ENCODE measurements around the gene ATXN10. TPM values are rescaled to one million over a fixed set of nuclear protein-coding genes. Genes with fewer than 3 reads are reported as not detected.

The ATXN10 gene
- total RNA-seq, 2 experiments from 2014 or later = 87.1 to 101 TPM

- Mint-ChIP-seq H3K27me3 (peaks cover 28% of the 10 kb centered on the region), H3K4me1 (no peaks in the 10 kb centered on the region), H3K4me3 (no peak overlapping the region), H3K36me3 (ENCODE audit: low read depth) (no peaks in the 10 kb centered on the region), H3K27ac (no peak overlapping the region), H3K9me3 (ENCODE audit: low read depth) (no peaks in the 10 kb centered on the region)
- ChIA-PET POLR2A (no interaction called here), CTCF (interaction anchor here (0.6 kb wide), 1 partner anchor 733 kb away, joined by 3 read pairs; no protein-coding TSS in a partner anchor)
- ATAC-seq (no peak), DNase-seq (no peak)
- intact Hi-C loops (cut with DNase I, micrococcal nuclease) = no loop called here
These were observed 38.7 kb upstream of the ATXN10 start for GRCh38 chr22:45632791-45633515.

- H3K4me1 Mint-ChIP-seq = no peaks in the 10 kb centered on the region
- DNase-seq (no peak), ATAC-seq (no peak)
- no peaks in the 10 kb centered on the region for H3K36me3 Mint-ChIP-seq (ENCODE audit: low read depth)
- H3K4me3 Mint-ChIP-seq = no peak overlapping the region
- H3K9me3 Mint-ChIP-seq (ENCODE audit: low read depth) = no peaks in the 10 kb centered on the region
- CTCF ChIA-PET = interaction anchor here (0.7 to 1.0 kb wide), 2 partner anchors 106 to 227 kb away, joined by 3 to 6 read pairs; no protein-coding TSS in a partner anchor
- no peak overlapping the region for H3K27ac Mint-ChIP-seq
- H3K27me3 Mint-ChIP-seq = peaks cover 32% of the 10 kb centered on the region
- POLR2A ChIA-PET = no interaction called here
- intact Hi-C loops (cut with DNase I, micrococcal nuclease) = no loop called here
These were observed 35.0 kb upstream of the ATXN10 start for GRCh38 chr22:45636683-45637082.

- intact Hi-C loops (cut with DNase I, micrococcal nuclease) = no loop called here
- ATAC-seq = no peak
- Mint-ChIP-seq H3K9me3 (ENCODE audit: low read depth) (no peaks in the 10 kb centered on the region), H3K36me3 (ENCODE audit: low read depth) (no peaks in the 10 kb centered on the region), H3K27me3 (peaks cover 28% of the 10 kb centered on the region), H3K4me1 (no peaks in the 10 kb centered on the region), H3K4me3 (no peak overlapping the region), H3K27ac (no peak overlapping the region)
- ChIA-PET CTCF (no interaction called here), POLR2A (no interaction called here)
- no peak for DNase-seq
These were observed 33.4 kb upstream of the ATXN10 start for GRCh38 chr22:45638197-45638596.

- DNase-seq (no peak), ATAC-seq (no peak)
- POLR2A ChIA-PET = no interaction called here
- intact Hi-C loops (cut with DNase I, micrococcal nuclease) = no loop called here
- Mint-ChIP-seq H3K4me1 (no peaks in the 10 kb centered on the region), H3K27ac (no peak overlapping the region), H3K9me3 (ENCODE audit: low read depth) (no peaks in the 10 kb centered on the region), H3K36me3 (ENCODE audit: low read depth) (no peaks in the 10 kb centered on the region), H3K4me3 (no peak overlapping the region), H3K27me3 (peaks cover 28% of the 10 kb centered on the region)
- CTCF ChIA-PET = no interaction called here
These were observed 32.5 kb upstream of the ATXN10 start for GRCh38 chr22:45638834-45639746.

- Mint-ChIP-seq H3K4me3 (no peak overlapping the region), H3K36me3 (ENCODE audit: low read depth) (no peaks in the 10 kb centered on the region), H3K9me3 (ENCODE audit: low read depth) (no peaks in the 10 kb centered on the region), H3K27me3 (peaks cover 30% of the 10 kb centered on the region), H3K4me1 (no peaks in the 10 kb centered on the region), H3K27ac (no peak overlapping the region)
- no peak for DNase-seq
- ChIA-PET CTCF (no interaction called here), POLR2A (no interaction called here)
- intact Hi-C loops (cut with DNase I, micrococcal nuclease) = no loop called here
- no peak for ATAC-seq
These were observed 31.9 kb upstream of the ATXN10 start for GRCh38 chr22:45639747-45640102.

- H3K4me3 Mint-ChIP-seq = no peak overlapping the region
- no peak overlapping the region for H3K27ac Mint-ChIP-seq
- POLR2A ChIA-PET = no interaction called here
- CTCF ChIA-PET = no interaction called here
- no peak for ATAC-seq
- no peak for DNase-seq
- H3K4me1 Mint-ChIP-seq = no peaks in the 10 kb centered on the region
- H3K36me3 Mint-ChIP-seq (ENCODE audit: low read depth) = no peaks in the 10 kb centered on the region
- H3K9me3 Mint-ChIP-seq (ENCODE audit: low read depth) = no peaks in the 10 kb centered on the region
- peaks cover 36% of the 10 kb centered on the region for H3K27me3 Mint-ChIP-seq
- intact Hi-C loops (cut with DNase I, micrococcal nuclease) = no loop called here
These were observed 31.2 kb upstream of the ATXN10 start for GRCh38 chr22:45640291-45640940.

GRCh38 chr22:45640941-45641621 lies 30.6 kb upstream of the ATXN10 start:
- Mint-ChIP-seq H3K4me3 (no peak overlapping the region), H3K36me3 (ENCODE audit: low read depth) (no peaks in the 10 kb centered on the region), H3K27me3 (peaks cover 40% of the 10 kb centered on the region), H3K9me3 (ENCODE audit: low read depth) (no peaks in the 10 kb centered on the region), H3K27ac (no peak overlapping the region), H3K4me1 (peaks cover 3% of the 10 kb centered on the region)
- intact Hi-C loops (cut with DNase I, micrococcal nuclease) = no loop called here
- POLR2A ChIA-PET = no interaction called here
- ATAC-seq = no peak
- CTCF ChIA-PET = interaction anchor here (1.3 kb wide), 1 partner anchor 339 kb away, joined by 4 read pairs; no protein-coding TSS in a partner anchor
- DNase-seq = no peak

GRCh38 chr22:45642986-45643385 lies 28.6 kb upstream of the ATXN10 start:
- Mint-ChIP-seq H3K27me3 (peaks cover 44% of the 10 kb centered on the region), H3K4me3 (no peak overlapping the region), H3K36me3 (ENCODE audit: low read depth) (no peaks in the 10 kb centered on the region), H3K27ac (no peak overlapping the region), H3K9me3 (ENCODE audit: low read depth) (no peaks in the 10 kb centered on the region), H3K4me1 (peaks cover 3% of the 10 kb centered on the region)
- ChIA-PET CTCF (interaction anchor here (0.7 to 1.4 kb wide), 3 partner anchors 9 to 353 kb away, joined by 3 to 4 read pairs (median 3); no protein-coding TSS in a partner anchor), POLR2A (no interaction called here)
- DNase-seq (no peak), ATAC-seq (no peak)
- intact Hi-C loops (cut with DNase I, micrococcal nuclease) = no loop called here

- H3K36me3 Mint-ChIP-seq (ENCODE audit: low read depth) = no peaks in the 10 kb centered on the region
- POLR2A ChIA-PET = no interaction called here
- CTCF ChIA-PET = interaction anchor here (0.5 to 1.6 kb wide), 10 partner anchors 9 to 362 kb away, joined by 3 to 6 read pairs (median 4); no protein-coding TSS in a partner anchor
- intact Hi-C loops (cut with DNase I, micrococcal nuclease) = loop anchor here (1.0 to 5.0 kb wide), 4 partner anchors 66 to 220 kb away; no protein-coding TSS in a partner anchor
- no peaks in the 10 kb centered on the region for H3K9me3 Mint-ChIP-seq (ENCODE audit: low read depth)
- H3K27me3 Mint-ChIP-seq = peaks cover 45% of the 10 kb centered on the region
- peaks cover 3% of the 10 kb centered on the region for H3K4me1 Mint-ChIP-seq
- H3K4me3 Mint-ChIP-seq = no peak overlapping the region
- ATAC-seq (no peak), DNase-seq (no peak)
- H3K27ac Mint-ChIP-seq = no peak overlapping the region
These were observed 26.9 kb upstream of the ATXN10 start for GRCh38 chr22:45644714-45645113.

- Mint-ChIP-seq H3K27me3 (peaks cover 43% of the 10 kb centered on the region), H3K9me3 (ENCODE audit: low read depth) (no peaks in the 10 kb centered on the region), H3K4me3 (no peak overlapping the region), H3K36me3 (ENCODE audit: low read depth) (no peaks in the 10 kb centered on the region), H3K4me1 (peaks cover 3% of the 10 kb centered on the region), H3K27ac (no peak overlapping the region)
- intact Hi-C loops (cut with DNase I, micrococcal nuclease) = loop anchor here (1.0 to 5.0 kb wide), 4 partner anchors 67 to 219 kb away; no protein-coding TSS in a partner anchor
- ChIA-PET POLR2A (no interaction called here), CTCF (interaction anchor here (0.5 to 1.6 kb wide), 11 partner anchors 9 to 369 kb away, joined by 3 to 6 read pairs (median 3); no protein-coding TSS in a partner anchor)
- DNase-seq (no peak), ATAC-seq (no peak)
These were observed 26.5 kb upstream of the ATXN10 start for GRCh38 chr22:45645150-45645525.

All from activated CD4-positive, alpha-beta T cell treated with anti-CD3 and anti-CD28 coated beads for 36 hours (primary cell).